ENCODE measurements around the gene KANSL1.
"Not testable (repeated sequence)": the region's sequence is repeated elsewhere in the genome, so short reads cannot be mapped to it uniquely, and the experiment has no call there.

- not testable (repeated sequence) for TF ChIP-seq CTCF (conservative IDR thresholded peaks at IDR 0.05); EZH2 (IDR thresholded peaks at IDR 0.05; ENCODE audit: low read depth)
These were observed 82.0 kb downstream of the KANSL1 start for GRCh38 chr17:46111236-46111635.

Measured in PC-9 (cell line).